DMS114 treated with DMSO at 0.1 percent for 48 hours (cell line): Measurements from ENCODE around the gene ARL8B.
"Not testable (repeated sequence)": the region's sequence is repeated elsewhere in the genome, so short reads cannot be mapped to it uniquely, and the experiment has no call there.

ENCODE experiments used
- DNase-seq: peaks from one replicate; lab custom pipeline; 2025; ENCODE audit not compliant: unreplicated experiment; lab: John Stamatoyannopoulos, UW

The ARL8B gene

GRCh38 chr3:5144316-5144994, 22.4 kb downstream of the ARL8B start:
- DNase-seq: no peak

GRCh38 chr3:5145120-5145519, 23.0 kb downstream of the ARL8B start:
- no peak for DNase-seq

- not testable (repeated sequence) for DNase-seq
These were observed 25.1 kb downstream of the ARL8B start for GRCh38 chr3:5147152-5147551.

- DNase-seq: no peak
These were observed 27.3 kb downstream of the ARL8B start for GRCh38 chr3:5149306-5149880.

GRCh38 chr3:5151586-5151985, 29.5 kb downstream of the ARL8B start:
- no peak for DNase-seq

- no peak for DNase-seq
These were observed 31.0 kb downstream of the ARL8B start for GRCh38 chr3:5153074-5153473.

- DNase-seq: no peak
These were observed 33.1 kb downstream of the ARL8B start for GRCh38 chr3:5155241-5155640.

GRCh38 chr3:5160321-5160720, 38.2 kb downstream of the ARL8B start:
- no peak for DNase-seq

- DNase-seq: no peak
These were observed 39.1 kb downstream of the ARL8B start for GRCh38 chr3:5160940-5161858.

GRCh38 chr3:5162102-5162501, 40.0 kb downstream of the ARL8B start:
- no peak for DNase-seq

GRCh38 chr3:5165698-5166097, 43.6 kb downstream of the ARL8B start:
- DNase-seq: no peak

- no peak for DNase-seq
These were observed 44.8 kb downstream of the ARL8B start for GRCh38 chr3:5166846-5167245.

- no peak for DNase-seq
These were observed 46.0 kb downstream of the ARL8B start for GRCh38 chr3:5168110-5168509.

GRCh38 chr3:5169807-5170206, 47.7 kb downstream of the ARL8B start:
- DNase-seq: no peak

- DNase-seq: no peak
These were observed 48.9 kb downstream of the ARL8B start for GRCh38 chr3:5170975-5171374.

GRCh38 chr3:5172018-5172417, 49.9 kb downstream of the ARL8B start:
- no peak for DNase-seq

GRCh38 chr3:5179036-5179435, 56.9 kb downstream of the ARL8B start:
- not testable (repeated sequence) for DNase-seq

GRCh38 chr3:5181469-5182141, 59.5 kb downstream of the ARL8B start:
- DNase-seq: no peak

GRCh38 chr3:5183714-5184113, 61.6 kb downstream of the ARL8B start:
- not testable (repeated sequence) for DNase-seq

GRCh38 chr3:5184499-5184898, 62.4 kb downstream of the ARL8B start:
- DNase-seq: no peak

GRCh38 chr3:5185093-5185673, 63.1 kb downstream of the ARL8B start:
- DNase-seq: no peak
